Loucy (cell line): ENCODE data around the gene CD80.

Experiments
- H2AFZ ChIP-seq: fragments of 200-600 bp; sonication (generic); 2 replicates; pipeline ENCODE4 v1.6.0; 2016; ENCODE audit warnings: antibody characterized with exemption, mild to moderate bottlenecking, low read length, moderate library complexity
- H3F3A ChIP-seq: fragments of 200-600 bp; 2 replicates; pipeline ENCODE4 v1.6.0; 2016; ENCODE audit warnings: antibody characterized with exemption, low read depth, mild to moderate bottlenecking
- H3K27me3 ChIP-seq: fragments of 200-600 bp; sonication (generic); 2 replicates; pipeline ENCODE4 v1.6.1; 2014; ENCODE audit warnings: low read length, mild to moderate bottlenecking; ENCODE audit not compliant: insufficient read depth, poor library complexity, severe bottlenecking
- H3K36me3 ChIP-seq: fragments of 200-600 bp; sonication (generic); 2 replicates; pipeline ENCODE4 v1.6.1; 2016; ENCODE audit warnings: low read length; ENCODE audit not compliant: insufficient read depth
- H3K4me1 ChIP-seq: fragments of 200-600 bp; sonication (generic); 2 replicates; pipeline ENCODE4 v1.5.1; 2014; ENCODE audit warnings: low read length, mild to moderate bottlenecking; ENCODE audit not compliant: insufficient read depth, poor library complexity, severe bottlenecking
- H3K4me2 ChIP-seq: fragments of 200-600 bp; sonication (generic); 2 replicates; pipeline ENCODE4 v1.6.0; 2014; ENCODE audit warnings: antibody characterized with exemption, low read length, low read depth, mild to moderate bottlenecking; ENCODE audit not compliant: poor library complexity, severe bottlenecking
- H3K4me3 ChIP-seq: fragments of 200-600 bp; sonication (generic); 2 replicates; pipeline ENCODE4 v1.5.1; 2014; ENCODE audit warnings: low read length, mild to moderate bottlenecking, mixed read lengths; ENCODE audit not compliant: poor library complexity, severe bottlenecking
- H3K79me2 ChIP-seq: fragments of 200-600 bp; sonication (generic); 2 replicates; pipeline ENCODE4 v1.6.1; 2014; ENCODE audit warnings: low read length; ENCODE audit not compliant: insufficient read depth
- H3K9ac ChIP-seq: fragments of 200-600 bp; sonication (generic); 2 replicates; pipeline ENCODE4 v1.6.0; 2014; ENCODE audit warnings: mild to moderate bottlenecking, low read depth, low read length, moderate library complexity; ENCODE audit not compliant: poor library complexity, severe bottlenecking
- H3K9me2 ChIP-seq: fragments of 200-600 bp; sonication (generic); replicated peaks from 2 replicates; pipeline ENCODE4 v1.6.1; 2016; ENCODE audit warnings: low read depth, low read length, mixed read lengths
- H3K9me3 ChIP-seq: fragments of 200-600 bp; sonication (generic); 2 replicates; pipeline ENCODE4 v1.6.1; 2014; ENCODE audit warnings: mild to moderate bottlenecking, antibody characterized with exemption, low read length, low read depth; ENCODE audit not compliant: insufficient read depth
- H4K20me1 ChIP-seq: fragments of 200-600 bp; sonication (generic); 2 replicates; pipeline ENCODE4 v1.6.0; 2014; ENCODE audit warnings: antibody characterized with exemption, low read length, mild to moderate bottlenecking; ENCODE audit not compliant: insufficient read depth, poor library complexity, severe bottlenecking
- CTCF ChIP-seq: fragments of 200-600 bp; sonication (generic); conservative IDR thresholded peaks from 2 replicates; pipeline ENCODE4 v1.5.1; 2014; ENCODE audit warnings: mild to moderate bottlenecking, antibody characterized with exemption, low read length
- EZH2phosphoT487 ChIP-seq: fragments of 200-600 bp; IDR thresholded peaks from 2 replicates; pipeline ENCODE4 v1.6.1; 2018; ENCODE audit warnings: antibody characterized with exemption, mild to moderate bottlenecking, moderate library complexity, borderline replicate concordance

Gene CD80

GRCh38 chr3:119500901-119501300, 58.5 kb downstream of the CD80 start:
- peaks cover 33% of the 10 kb centered on the region for H3K4me1 ChIP-seq
- H3K27me3 ChIP-seq, result no peaks in the 10 kb centered on the region
- H3K9me3 ChIP-seq, result no peaks in the 10 kb centered on the region
- H4K20me1 ChIP-seq, result peaks cover 6% of the 10 kb centered on the region
- peak overlapping the region; percentile 93 for H3K4me3 ChIP-seq
- H3K9ac ChIP-seq, result peak overlapping the region; percentile 95
- no peaks in the 10 kb centered on the region for H3K36me3 ChIP-seq
- TF ChIP-seq CTCF, result no peak
- TF ChIP-seq EZH2phosphoT487, result no peak
- peaks cover 30% of the 10 kb centered on the region for H3K79me2 ChIP-seq
- H3K4me2 ChIP-seq, result peak overlapping the region; percentile 68
- H3K9me2 ChIP-seq, result no peaks in the 10 kb centered on the region
- no peak overlapping the region for H2AFZ ChIP-seq
- H3F3A ChIP-seq, result no peaks in the 10 kb centered on the region

- Histone ChIP-seq H3F3A (no peaks in the 10 kb centered on the region), H3K4me2 (peak overlapping the region; percentile 68), H2AFZ (no peak overlapping the region), H3K79me2 (peaks cover 30% of the 10 kb centered on the region), H3K9ac (peak overlapping the region; percentile 95), H3K4me3 (peak overlapping the region; percentile 93), H3K9me2 (no peaks in the 10 kb centered on the region), H3K36me3 (no peaks in the 10 kb centered on the region), H4K20me1 (peaks cover 6% of the 10 kb centered on the region), H3K4me1 (peaks cover 33% of the 10 kb centered on the region), H3K9me3 (no peaks in the 10 kb centered on the region), H3K27me3 (no peaks in the 10 kb centered on the region)
- no peak for TF ChIP-seq EZH2phosphoT487
- no peak for TF ChIP-seq CTCF
Measured at GRCh38 chr3:119500265-119500664, 59.1 kb downstream of the CD80 start.

GRCh38 chr3:119498186-119499011, 61.0 kb downstream of the CD80 start, which contains the start of gene TIMMDC1:
Gene TIMMDC1, plus strand, starts transcription at chr3:119498547. Its CDS starts 187 bp downstream, at chr3:119498734.
- Histone ChIP-seq H3K4me2 (peak within 1 kb of the TSS; percentile 74), H3K4me1 (peaks cover 30% of the 10 kb centered on the region), H3K36me3 (no peaks in the 10 kb centered on the region), H4K20me1 (peaks cover 6% of the 10 kb centered on the region), H3F3A (no peaks in the 10 kb centered on the region), H3K79me2 (peaks cover 30% of the 10 kb centered on the region), H3K9me3 (no peaks in the 10 kb centered on the region), H3K9ac (peak within 1 kb of the TSS; percentile 95), H2AFZ (peak within 1 kb of the TSS; percentile 90), H3K4me3 (peak within 1 kb of the TSS; percentile 93), H3K9me2 (no peaks in the 10 kb centered on the region), H3K27me3 (no peaks in the 10 kb centered on the region)
- TF ChIP-seq EZH2phosphoT487, result no peak
- no peak for TF ChIP-seq CTCF
